Measurements from ENCODE around the gene AKAP13.

DNA sequence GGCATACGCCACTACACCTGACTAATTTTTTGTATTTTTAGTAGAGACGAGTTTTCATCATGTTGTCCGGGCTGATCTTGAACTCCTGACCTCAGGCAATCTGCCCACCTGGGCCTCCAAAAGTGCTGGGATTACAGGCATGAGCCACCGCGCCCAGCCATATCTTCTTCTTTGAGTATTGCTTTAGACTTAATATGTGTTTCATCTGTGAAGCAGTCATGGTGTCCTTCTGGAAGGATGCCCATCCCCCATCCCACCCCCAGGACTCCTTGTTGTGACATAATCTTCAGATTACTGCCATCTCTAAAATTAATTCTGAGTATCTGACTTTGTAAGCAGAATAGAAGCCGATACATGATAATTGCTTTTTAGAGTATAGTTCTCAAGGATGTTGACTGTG is 356.7 kb downstream of the AKAP13 start:
- no peak for TF ChIP-seq CTCF (IDR thresholded peaks at IDR 0.05; ENCODE audit: insufficient read depth, low read length, poor library complexity, severe bottlenecking)
- no peak for TF ChIP-seq EZH2phosphoT487 (conservative IDR thresholded peaks at IDR 0.05; ENCODE audit: low read length)

All from SU-DHL-6 (cell line).